HG03565 (cell line): ENCODE data around the gene PARP11.

ENCODE experiments used
- ATAC-seq: cut with Tn5 transposase; IDR thresholded peaks from one replicate; pipeline ENCODE4 v1.9.1; 2021; ENCODE audit warnings: mild to moderate bottlenecking, moderate library complexity; ENCODE audit not compliant: unreplicated experiment

The PARP11 gene

GRCh38 chr12:3872800-3873636 is at the start of gene PARP11:
TSS of gene PARP11 (minus strand) at chr12:3873399. CDS start at chr12:3873229, 170 bp downstream.
- ATAC-seq: peak; percentile 91

GRCh38 chr12:3922033-3922432 is 48.8 kb upstream of the PARP11 start:
- ATAC-seq: no peak

GRCh38 chr12:3921526-3921925 is 48.3 kb upstream of the PARP11 start:
- ATAC-seq: no peak

- ATAC-seq: no peak
Observed at GRCh38 chr12:3921151-3921471, 47.9 kb upstream of the PARP11 start.

- no peak for ATAC-seq
Observed at GRCh38 chr12:3920351-3921150, 47.4 kb upstream of the PARP11 start.

GRCh38 chr12:3913278-3913677 is 40.1 kb upstream of the PARP11 start:
- ATAC-seq: no peak

- no peak for ATAC-seq
Observed at GRCh38 chr12:3912863-3913262, 39.7 kb upstream of the PARP11 start.

GRCh38 chr12:3911409-3911808 is 38.2 kb upstream of the PARP11 start:
- no peak for ATAC-seq

- no peak for ATAC-seq
Observed at GRCh38 chr12:3905664-3906063, 32.5 kb upstream of the PARP11 start.

- no peak for ATAC-seq
Observed at GRCh38 chr12:3904999-3905398, 31.8 kb upstream of the PARP11 start.

- ATAC-seq: no peak
Observed at GRCh38 chr12:3902921-3903320, 29.7 kb upstream of the PARP11 start.

- no peak for ATAC-seq
Observed at GRCh38 chr12:3901116-3901515, 27.9 kb upstream of the PARP11 start.

GRCh38 chr12:3898756-3899155 is 25.6 kb upstream of the PARP11 start:
- ATAC-seq: no peak

GRCh38 chr12:3897371-3897971 is 24.3 kb upstream of the PARP11 start:
- no peak for ATAC-seq

GRCh38 chr12:3896801-3897351 is 23.7 kb upstream of the PARP11 start:
- ATAC-seq: no peak

- no peak for ATAC-seq
Observed at GRCh38 chr12:3896356-3896755, 23.2 kb upstream of the PARP11 start.

- ATAC-seq: no peak
Observed at GRCh38 chr12:3892631-3893030, 19.4 kb upstream of the PARP11 start.

GRCh38 chr12:3891201-3891600 is 18.0 kb upstream of the PARP11 start:
- no peak for ATAC-seq

GRCh38 chr12:3888659-3889058 is 15.5 kb upstream of the PARP11 start:
- no peak for ATAC-seq

- ATAC-seq: no peak
Observed at GRCh38 chr12:3885277-3886094, 12.3 kb upstream of the PARP11 start.

- no peak for ATAC-seq
Observed at GRCh38 chr12:3884671-3885070, 11.5 kb upstream of the PARP11 start.
